Lung (tissue), 12 donors: ENCODE results near the gene FKRP. TPM values are rescaled to one million over a fixed set of nuclear protein-coding genes. Genes with fewer than 3 reads are reported as not detected.

Source experiments
- ATAC-seq: fragments of 200-7000 bp; cut with Tn5 transposase; one replicate; pipeline ENCODE4 v1.9.1; 2020; ENCODE audit warnings: moderate number of reproducible peaks; ENCODE audit not compliant: insufficient read depth, low FRiP score
- DNase-seq, 3 donors: peaks; one replicate each; pipeline ENCODE4 v3.0.0-alpha.2; 2013 to 2017
- H3K27ac ChIP-seq, 2 donors: one replicate each; pipeline ENCODE4 v1.5.1; 2013; ENCODE audit warnings: mild to moderate bottlenecking in 2 of 2, moderate library complexity in 2 of 2, control low read depth in 1 of 2, inconsistent platforms in 1 of 2, low read depth in 1 of 2, low read length in 1 of 2
- H3K27me3 ChIP-seq, 3 donors: one replicate each; pipeline ENCODE4 v1.5.1; 2013; ENCODE audit warnings: low read length in 2 of 3; ENCODE audit not compliant: control insufficient read depth in 3 of 3, insufficient read depth in 3 of 3
- H3K36me3 ChIP-seq, 4 donors: one replicate each; pipeline ENCODE4 v1.5.1; 2013; ENCODE audit warnings: low read length in 4 of 4, mild to moderate bottlenecking in 1 of 4, moderate library complexity in 1 of 4; ENCODE audit not compliant: control insufficient read depth in 4 of 4, insufficient read depth in 4 of 4
- H3K4me1 ChIP-seq, 5 donors: one replicate each; pipeline ENCODE4 v1.5.1; 2013; ENCODE audit warnings: low read length in 5 of 5, mild to moderate bottlenecking in 2 of 5, moderate library complexity in 1 of 5; ENCODE audit not compliant: control insufficient read depth in 5 of 5, insufficient read depth in 5 of 5
- H3K4me3 ChIP-seq: one replicate; pipeline ENCODE4 v1.5.1; 2013; ENCODE audit warnings: mild to moderate bottlenecking, control low read depth, moderate library complexity
- H3K9ac ChIP-seq, 2 donors: one replicate each; pipeline ENCODE4 v1.5.1; 2013; ENCODE audit warnings: low read length in 2 of 2, control low read depth in 1 of 2; ENCODE audit not compliant: insufficient read depth in 1 of 2
- H3K9me3 ChIP-seq, 4 donors: one replicate each; pipeline ENCODE4 v1.5.1; 2013; ENCODE audit warnings: low read length in 3 of 4, mild to moderate bottlenecking in 1 of 4, moderate library complexity in 1 of 4; ENCODE audit not compliant: control insufficient read depth in 4 of 4, insufficient read depth in 3 of 4
- CTCF ChIP-seq: IDR thresholded peaks from 2 replicates; pipeline ENCODE4 v1.5.1; 2012; ENCODE audit warnings: mild to moderate bottlenecking; ENCODE audit errors: control extremely low read depth, extremely low read depth
- WGBS, 2 donors: extraction: QIAGEN DNeasy Blood & Tissue Kit; methylation state at CpG; one replicate each; pipeline ENCODE4 v1.1.7; 2013; 5-methylcytosine and 5-hydroxymethylcytosine counted together
- polyA plus RNA-seq, 2 donors: library from polyadenylated mRNA; stranded (reverse); fragments of 200-250 nt; gene quantifications; one replicate each; pipeline ENCODE4 v1.2.1, GENCODE V29; 2013
- total RNA-seq, 2 donors: library from RNA; depleted of rRNA in 1 of 2; stranded (reverse); fragments of >200 nt in 1 of 2; gene quantifications; one replicate each; pipeline ENCODE4 v1.2.1, GENCODE V29; 2014 to 2021
- donor health status: control.
- donor health status: control.
- donor health status: Bipolar disorder and iron deficiency.
- donor health status: healthy.
- donor health status: DM: yes; HTN: yes; CAD: no.

Gene FKRP
- total and polyA plus RNA-seq, 4 donors: 10.8 to 23.9 (median 15.2) TPM

- no peak overlapping the region for H3K4me3 ChIP-seq
- no peak overlapping the region for H3K9ac ChIP-seq
- H3K36me3 ChIP-seq: peaks cover 7 to 59% (median 34%) of the 10 kb centered on the region in 4 donors
- ATAC-seq: no peak
- H3K27me3 ChIP-seq: no peaks in the 10 kb centered on the region
- no peak overlapping the region for H3K27ac ChIP-seq
- DNase-seq: no peak
- no peak for TF ChIP-seq CTCF
- 88 to 93% methylated on average over 16 of the region's 16 CpGs for WGBS, 2 donors
- H3K4me1 ChIP-seq: peaks cover 0 to 11% (median 0%) of the 10 kb centered on the region in 5 donors
- no peaks in the 10 kb centered on the region for H3K9me3 ChIP-seq
These were observed 24.4 kb upstream of the FKRP start for GRCh38 chr19:46721269-46722003.

GRCh38 chr19:46722004-46722380, 23.9 kb upstream of the FKRP start:
- 82 to 84% methylated on average over 17 of the region's 17 CpGs for WGBS, 2 donors

GRCh38 chr19:46722421-46723022, 23.3 kb upstream of the FKRP start:
- no peak for TF ChIP-seq CTCF
- DNase-seq: no peak
- no peak overlapping the region for H3K4me3 ChIP-seq
- no peak overlapping the region for H3K9ac ChIP-seq
- no peaks in the 10 kb centered on the region for H3K9me3 ChIP-seq
- peaks cover 0 to 8% (median 4%) of the 10 kb centered on the region in 5 donors for H3K4me1 ChIP-seq
- 58 to 75% methylated on average over 25 of the region's 25 CpGs for WGBS, 2 donors
- no peak for ATAC-seq
- H3K27me3 ChIP-seq: no peaks in the 10 kb centered on the region
- H3K27ac ChIP-seq: no peak overlapping the region
- peaks cover 7 to 69% (median 43%) of the 10 kb centered on the region in 4 donors for H3K36me3 ChIP-seq

More at GRCh38 chr19:46722004-46722380, 23.9 kb upstream of the FKRP start:
- H3K4me3 ChIP-seq: no peak overlapping the region
- TF ChIP-seq CTCF: no peak
- peaks cover 7 to 65% (median 40%) of the 10 kb centered on the region in 4 donors for H3K36me3 ChIP-seq
- no peaks in the 10 kb centered on the region for H3K27me3 ChIP-seq
- H3K27ac ChIP-seq: no peak overlapping the region
- H3K9me3 ChIP-seq: no peaks in the 10 kb centered on the region
- H3K9ac ChIP-seq: no peak overlapping the region
- H3K4me1 ChIP-seq: peaks cover 0 to 11% (median 0%) of the 10 kb centered on the region in 5 donors
- ATAC-seq (no peak), DNase-seq (no peak)
